Measurements from ENCODE around the gene KCNJ6.

KCNJ6 gene

GRCh38 chr21:37614351-37614875 is 301.8 kb downstream of the KCNJ6 start:
- H3K9me3 Mint-ChIP-seq = peaks cover 14% of the 10 kb centered on the region
- TF ChIP-seq, protein P1, sequence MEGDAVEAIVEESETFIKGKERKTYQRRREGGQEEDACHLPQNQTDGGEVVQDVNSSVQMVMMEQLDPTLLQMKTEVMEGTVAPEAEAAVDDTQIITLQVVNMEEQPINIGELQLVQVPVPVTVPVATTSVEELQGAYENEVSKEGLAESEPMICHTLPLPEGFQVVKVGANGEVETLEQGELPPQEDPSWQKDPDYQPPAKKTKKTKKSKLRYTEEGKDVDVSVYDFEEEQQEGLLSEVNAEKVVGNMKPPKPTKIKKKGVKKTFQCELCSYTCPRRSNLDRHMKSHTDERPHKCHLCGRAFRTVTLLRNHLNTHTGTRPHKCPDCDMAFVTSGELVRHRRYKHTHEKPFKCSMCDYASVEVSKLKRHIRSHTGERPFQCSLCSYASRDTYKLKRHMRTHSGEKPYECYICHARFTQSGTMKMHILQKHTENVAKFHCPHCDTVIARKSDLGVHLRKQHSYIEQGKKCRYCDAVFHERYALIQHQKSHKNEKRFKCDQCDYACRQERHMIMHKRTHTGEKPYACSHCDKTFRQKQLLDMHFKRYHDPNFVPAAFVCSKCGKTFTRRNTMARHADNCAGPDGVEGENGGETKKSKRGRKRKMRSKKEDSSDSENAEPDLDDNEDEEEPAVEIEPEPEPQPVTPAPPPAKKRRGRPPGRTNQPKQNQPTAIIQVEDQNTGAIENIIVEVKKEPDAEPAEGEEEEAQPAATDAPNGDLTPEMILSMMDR (IDR thresholded peaks at IDR 0.05; ENCODE audit: unreplicated experiment in 3 of 3) = no peak
- H3K36me3 Mint-ChIP-seq (ENCODE audit: low read depth) = no peaks in the 10 kb centered on the region
- H3K4me3 Mint-ChIP-seq = no peak overlapping the region
- H3K27ac Mint-ChIP-seq = no peak overlapping the region
- peaks cover 15% of the 10 kb centered on the region for H3K4me1 Mint-ChIP-seq
- H3K27me3 Mint-ChIP-seq (ENCODE audit: low read depth) = no peaks in the 10 kb centered on the region

DNA sequence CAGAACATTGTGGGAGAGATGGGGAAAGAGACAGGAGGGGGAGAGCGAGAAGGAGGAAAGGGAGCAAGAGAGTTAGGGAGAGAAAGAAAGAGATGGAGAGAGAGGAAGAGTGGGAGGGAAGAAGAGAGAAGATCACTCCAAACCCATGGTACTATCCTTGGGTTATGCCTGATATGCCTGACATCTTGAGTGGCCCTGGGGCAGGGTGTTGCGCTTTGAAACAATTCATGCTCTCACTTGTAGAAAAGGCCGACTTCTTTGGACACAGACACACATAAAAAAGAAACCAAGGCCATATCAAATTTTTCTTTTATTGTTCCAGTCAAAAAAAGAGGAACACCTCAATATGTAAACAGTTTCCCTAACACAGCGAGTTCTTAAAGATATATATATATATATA is 309.2 kb downstream of the KCNJ6 start:
- peaks cover 10% of the 10 kb centered on the region for H3K4me1 Mint-ChIP-seq
- no peak overlapping the region for H3K27ac Mint-ChIP-seq
- H3K4me3 Mint-ChIP-seq = no peak overlapping the region
- peaks cover 3% of the 10 kb centered on the region for H3K9me3 Mint-ChIP-seq
- TF ChIP-seq, protein P1 (IDR thresholded peaks at IDR 0.05; ENCODE audit: unreplicated experiment in 3 of 3) = no peak
- no peaks in the 10 kb centered on the region for H3K36me3 Mint-ChIP-seq (ENCODE audit: low read depth)
- peaks cover 8% of the 10 kb centered on the region for H3K27me3 Mint-ChIP-seq (ENCODE audit: low read depth)

DNA sequence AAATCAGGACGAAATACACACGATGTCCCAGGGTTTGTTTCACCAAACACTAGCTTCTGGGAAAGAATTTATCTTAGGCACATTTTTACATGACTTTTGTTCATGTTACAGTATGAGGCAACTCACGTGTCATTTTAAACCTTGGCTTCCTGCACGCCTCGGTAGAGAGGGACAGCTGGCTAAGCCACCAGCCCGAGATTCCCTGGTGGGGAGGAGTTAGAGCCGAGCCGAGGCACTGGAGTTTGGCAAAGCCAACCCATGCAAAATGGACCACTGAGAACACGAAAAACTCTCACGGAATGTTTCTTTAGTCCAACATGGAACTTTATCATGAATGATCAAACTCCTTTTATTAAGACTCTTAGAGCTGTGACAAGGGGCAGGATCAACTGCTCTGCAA is 309.7 kb downstream of the KCNJ6 start:
- H3K4me3 Mint-ChIP-seq = no peak overlapping the region
- peaks cover 8% of the 10 kb centered on the region for H3K27me3 Mint-ChIP-seq (ENCODE audit: low read depth)
- TF ChIP-seq, protein P1 (IDR thresholded peaks at IDR 0.05; ENCODE audit: unreplicated experiment in 3 of 3) = no peak
- peaks cover 10% of the 10 kb centered on the region for H3K4me1 Mint-ChIP-seq
- H3K9me3 Mint-ChIP-seq = peaks cover 2% of the 10 kb centered on the region
- H3K36me3 Mint-ChIP-seq (ENCODE audit: low read depth) = no peaks in the 10 kb centered on the region
- H3K27ac Mint-ChIP-seq = no peak overlapping the region

DNA sequence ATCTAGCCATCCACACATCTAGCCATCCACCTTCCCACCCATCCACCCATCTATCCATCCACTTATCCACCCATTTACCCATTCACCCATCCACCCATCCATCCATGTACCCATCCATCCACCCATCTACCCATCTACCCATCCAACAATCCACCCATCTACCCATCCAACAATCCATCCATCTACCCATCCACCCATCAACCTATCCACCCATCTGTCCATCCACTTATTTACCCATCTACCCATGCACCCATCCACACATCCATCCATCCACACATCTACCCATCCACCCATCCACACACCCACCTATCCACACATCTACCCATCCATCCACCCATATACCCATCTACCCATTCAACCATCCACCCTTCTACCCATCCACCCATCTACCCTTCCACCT is 311.3 kb downstream of the KCNJ6 start:
- Mint-ChIP-seq H3K9me3 (peaks cover 2% of the 10 kb centered on the region), H3K4me3 (no peak overlapping the region), H3K27ac (no peak overlapping the region), H3K4me1 (peaks cover 20% of the 10 kb centered on the region), H3K36me3 (ENCODE audit: low read depth) (no peaks in the 10 kb centered on the region), H3K27me3 (ENCODE audit: low read depth) (peaks cover 8% of the 10 kb centered on the region)
- TF ChIP-seq, protein P1 (IDR thresholded peaks at IDR 0.05; ENCODE audit: unreplicated experiment in 3 of 3) = no peak

GRCh38 chr21:37603129-37603528 is 313.1 kb downstream of the KCNJ6 start:
- Mint-ChIP-seq H3K36me3 (ENCODE audit: low read depth) (no peaks in the 10 kb centered on the region), H3K4me1 (peaks cover 20% of the 10 kb centered on the region), H3K27ac (no peak overlapping the region), H3K4me3 (no peak overlapping the region), H3K27me3 (ENCODE audit: low read depth) (peaks cover 16% of the 10 kb centered on the region), H3K9me3 (no peaks in the 10 kb centered on the region)
- TF ChIP-seq, protein P1 (IDR thresholded peaks at IDR 0.05; ENCODE audit: unreplicated experiment in 3 of 3) = no peak

GRCh38 chr21:37601915-37602314 is 314.3 kb downstream of the KCNJ6 start:
- Mint-ChIP-seq H3K9me3 (no peaks in the 10 kb centered on the region), H3K4me1 (peaks cover 20% of the 10 kb centered on the region), H3K27ac (no peak overlapping the region), H3K36me3 (ENCODE audit: low read depth) (no peaks in the 10 kb centered on the region), H3K4me3 (no peak overlapping the region), H3K27me3 (ENCODE audit: low read depth) (peaks cover 16% of the 10 kb centered on the region)
- TF ChIP-seq, protein P1 (IDR thresholded peaks at IDR 0.05; ENCODE audit: unreplicated experiment in 3 of 3) = no peak
